ENCODE results near the gene CSAD.

The CSAD gene

GRCh38 chr12:53185582-53186153 is 4.9 kb upstream of the CSAD start:
- Histone ChIP-seq H3K9ac (ENCODE audit: low read length) (no peak overlapping the region), H3K4me3 (ENCODE audit: insufficient read depth, low read length, poor library complexity, severe bottlenecking) (no peak overlapping the region), H3K27me3 (ENCODE audit: low read length) (no peaks in the 10 kb centered on the region), H3K4me2 (ENCODE audit: low read depth, low read length, poor library complexity, severe bottlenecking) (no peak overlapping the region), H3K9me3 (ENCODE audit: insufficient read depth, low read length) (no peaks in the 10 kb centered on the region), H3K36me3 (ENCODE audit: low read length) (peaks cover 16% of the 10 kb centered on the region; the same call in 1 of the 2 replicates), H3K27ac (ENCODE audit: low read depth, low read length) (no peak overlapping the region), H4K20me1 (ENCODE audit: low read depth, low read length) (no peaks in the 10 kb centered on the region), H2AFZ (ENCODE audit: low read depth, low read length, severe bottlenecking) (no peak overlapping the region), H3K79me2 (ENCODE audit: insufficient read depth, low read length) (peaks cover 18% of the 10 kb centered on the region), H3F3A (ENCODE audit: insufficient read depth) (peaks cover 14% of the 10 kb centered on the region), H3K9me2 (replicated peaks; ENCODE audit: insufficient read depth, low read length) (no peaks in the 10 kb centered on the region)
- no peak for TF ChIP-seq CTCF (IDR thresholded peaks at IDR 0.05; ENCODE audit: insufficient read depth, low read length, poor library complexity, severe bottlenecking)
- TF ChIP-seq EZH2phosphoT487 (conservative IDR thresholded peaks at IDR 0.05; ENCODE audit: low read length): no peak

- Histone ChIP-seq H3K9ac (ENCODE audit: low read length) (no peak overlapping the region), H2AFZ (ENCODE audit: low read depth, low read length, severe bottlenecking) (no peak overlapping the region), H4K20me1 (ENCODE audit: low read depth, low read length) (no peaks in the 10 kb centered on the region), H3K4me3 (ENCODE audit: insufficient read depth, low read length, poor library complexity, severe bottlenecking) (no peak overlapping the region), H3K27me3 (ENCODE audit: low read length) (no peaks in the 10 kb centered on the region), H3K36me3 (ENCODE audit: low read length) (peaks cover 16% of the 10 kb centered on the region; the same call in 1 of the 2 replicates), H3F3A (ENCODE audit: insufficient read depth) (peaks cover 11% of the 10 kb centered on the region), H3K79me2 (ENCODE audit: insufficient read depth, low read length) (peaks cover 18% of the 10 kb centered on the region), H3K4me2 (ENCODE audit: low read depth, low read length, poor library complexity, severe bottlenecking) (no peak overlapping the region), H3K27ac (ENCODE audit: low read depth, low read length) (no peak overlapping the region), H3K9me3 (ENCODE audit: insufficient read depth, low read length) (no peaks in the 10 kb centered on the region), H3K9me2 (replicated peaks; ENCODE audit: insufficient read depth, low read length) (no peaks in the 10 kb centered on the region)
- TF ChIP-seq EZH2phosphoT487 (conservative IDR thresholded peaks at IDR 0.05; ENCODE audit: low read length): no peak
- no peak for TF ChIP-seq CTCF (IDR thresholded peaks at IDR 0.05; ENCODE audit: insufficient read depth, low read length, poor library complexity, severe bottlenecking)
Observed at GRCh38 chr12:53184828-53185227, 4.1 kb upstream of the CSAD start.

- peaks cover 15% of the 10 kb centered on the region; the same call in 1 of the 2 replicates for H3F3A ChIP-seq (ENCODE audit: insufficient read depth)
- H3K4me3 ChIP-seq (ENCODE audit: insufficient read depth, low read length, poor library complexity, severe bottlenecking): no peak overlapping the region
Observed at GRCh38 chr12:53182903-53183302, 2.2 kb upstream of the CSAD start.

More at GRCh38 chr12:53182903-53183302, 2.2 kb upstream of the CSAD start:
- Histone ChIP-seq H3K9ac (ENCODE audit: low read length) (no peak overlapping the region), H3K79me2 (ENCODE audit: insufficient read depth, low read length) (peaks cover 18% of the 10 kb centered on the region), H2AFZ (ENCODE audit: low read depth, low read length, severe bottlenecking) (no peak overlapping the region), H3K27me3 (ENCODE audit: low read length) (no peaks in the 10 kb centered on the region), H3K4me2 (ENCODE audit: low read depth, low read length, poor library complexity, severe bottlenecking) (peak overlapping the region; percentile 93), H3K9me2 (replicated peaks; ENCODE audit: insufficient read depth, low read length) (no peaks in the 10 kb centered on the region), H3K9me3 (ENCODE audit: insufficient read depth, low read length) (no peaks in the 10 kb centered on the region), H4K20me1 (ENCODE audit: low read depth, low read length) (no peaks in the 10 kb centered on the region), H3K36me3 (ENCODE audit: low read length) (peaks cover 16% of the 10 kb centered on the region; the same call in 1 of the 2 replicates), H3K27ac (ENCODE audit: low read depth, low read length) (no peak overlapping the region)
- TF ChIP-seq EZH2phosphoT487 (conservative IDR thresholded peaks at IDR 0.05; ENCODE audit: low read length) (no peak), CTCF (IDR thresholded peaks at IDR 0.05; ENCODE audit: insufficient read depth, low read length, poor library complexity, severe bottlenecking) (no peak)
